GM23338 (cell line): ENCODE measurements around the gene DAPK1. TPM values are rescaled to one million over a fixed set of nuclear protein-coding genes. Genes with fewer than 3 reads are reported as not detected.

ENCODE experiments used
- ATAC-seq: fragments of 200-7000 bp; cut with Tn5 transposase; 3 replicates; pipeline ENCODE4 v1.9.1; 2020
- DNase-seq: peaks from one replicate; pipeline ENCODE4 v3.0.0-alpha.2; 2015; ENCODE audit warnings: low spot score
- H2AFZ ChIP-seq: fragments of 200-600 bp; sonication (generic); 2 replicates; pipeline ENCODE4 v1.8.0; 2016; ENCODE audit warnings: antibody characterized with exemption, mild to moderate bottlenecking, moderate library complexity
- H3F3A ChIP-seq: fragments of 200-600 bp; sonication (generic); replicated peaks from 2 replicates; pipeline ENCODE4 v1.8.0; 2017; ENCODE audit warnings: antibody characterized with exemption, mixed run types, low read depth
- H3K27ac ChIP-seq: fragments of 200-600 bp; sonication (generic); 2 replicates; pipeline ENCODE4 v1.6.1; 2016; ENCODE audit warnings: low read depth
- H3K27me3 ChIP-seq: fragments of 200-600 bp; sonication (generic); 2 replicates; pipeline ENCODE4 v1.8.0; 2016; ENCODE audit warnings: mild to moderate bottlenecking, mixed run types, moderate library complexity; ENCODE audit not compliant: insufficient read depth
- H3K36me3 ChIP-seq: fragments of 200-600 bp; sonication (generic); 2 replicates; pipeline ENCODE4 v1.8.0; 2016; ENCODE audit warnings: mild to moderate bottlenecking; ENCODE audit not compliant: insufficient read depth
- H3K4me1 ChIP-seq: fragments of 200-600 bp; sonication (generic); 2 replicates; pipeline ENCODE4 v1.8.0; 2016; ENCODE audit warnings: mild to moderate bottlenecking, moderate library complexity; ENCODE audit not compliant: insufficient read depth
- H3K4me2 ChIP-seq: fragments of 200-600 bp; sonication (generic); 2 replicates; pipeline ENCODE4 v1.7.1; 2017; ENCODE audit warnings: mixed run types
- H3K4me3 ChIP-seq: fragments of 200-600 bp; sonication (generic); 2 replicates; pipeline ENCODE4 v1.6.1; 2016; ENCODE audit warnings: mixed run types
- H3K79me2 ChIP-seq: fragments of 200-600 bp; sonication (generic); replicated peaks from 2 replicates; pipeline ENCODE4 v1.8.0; 2017; ENCODE audit warnings: mild to moderate bottlenecking; ENCODE audit not compliant: insufficient read depth
- H3K9me2 ChIP-seq: fragments of 200-600 bp; sonication (generic); 2 replicates; pipeline ENCODE4 v1.8.0; 2017; ENCODE audit not compliant: insufficient read depth
- H4K20me1 ChIP-seq: fragments of 200-600 bp; sonication (generic); replicated peaks from 2 replicates; pipeline ENCODE4 v1.8.0; 2017; ENCODE audit warnings: mild to moderate bottlenecking; ENCODE audit not compliant: insufficient read depth
- H3K27ac Mint-ChIP-seq: 2 replicates; pipeline ENCODE4 v1.8.0; 2020; ENCODE audit warnings: inconsistent platforms, mild to moderate bottlenecking, moderate library complexity, mixed read lengths
- H3K27me3 Mint-ChIP-seq: 3 replicates; pipeline ENCODE4 v1.8.0; 2022; ENCODE audit warnings: low read depth, mild to moderate bottlenecking, moderate library complexity, mixed read lengths, inconsistent platforms; ENCODE audit not compliant: insufficient read depth, poor library complexity
- H3K36me3 Mint-ChIP-seq: 3 replicates; pipeline ENCODE4 v1.8.0; 2021; ENCODE audit warnings: low read depth, mild to moderate bottlenecking, inconsistent platforms, moderate library complexity, mixed read lengths
- H3K4me1 Mint-ChIP-seq: 3 replicates; pipeline ENCODE4 v1.8.0; 2020; ENCODE audit warnings: mild to moderate bottlenecking, inconsistent platforms, mixed read lengths
- H3K4me3 Mint-ChIP-seq: 3 replicates; pipeline ENCODE4 v1.8.0; 2021; ENCODE audit warnings: moderate library complexity, mild to moderate bottlenecking, inconsistent platforms, mixed read lengths
- H3K9me3 Mint-ChIP-seq: 3 replicates; pipeline ENCODE4 v1.8.0; 2020; ENCODE audit warnings: moderate library complexity, mild to moderate bottlenecking, inconsistent platforms, mixed read lengths
- CTCF ChIP-seq, 2 experiments: fragments of 200-600 bp in 1 of 2; sonication (generic) in 1 of 2; conservative IDR thresholded peaks; 2 replicates each; pipeline versions ENCODE4 v1.5.1 to v1.6.1; 2016 to 2017; ENCODE audit warnings: antibody characterized with exemption in 2 of 2, low read depth in 2 of 2, mild to moderate bottlenecking in 2 of 2, moderate library complexity in 1 of 2
- EZH2 ChIP-seq: fragments of 200-600 bp; sonication (generic); IDR thresholded peaks from one replicate; pipeline ENCODE4 v1.8.0; 2017; ENCODE audit warnings: antibody characterized with exemption, mild to moderate bottlenecking, low read depth; ENCODE audit not compliant: unreplicated experiment
- EZH2phosphoT487 ChIP-seq: fragments of 200-600 bp; sonication (generic); IDR thresholded peaks from one replicate; pipeline ENCODE4 v1.8.1; 2018; ENCODE audit warnings: antibody characterized with exemption; ENCODE audit not compliant: unreplicated experiment
- JUNB ChIP-seq: IDR thresholded peaks from one replicate; pipeline ENCODE4 v1.6.1; 2016; ENCODE audit warnings: antibody characterized with exemption; ENCODE audit not compliant: unreplicated experiment
- STAT1 ChIP-seq: IDR thresholded peaks from one replicate; pipeline ENCODE4 v1.6.1; 2016; ENCODE audit warnings: antibody characterized with exemption; ENCODE audit not compliant: unreplicated experiment
- ZNF114 ChIP-seq: fragments of 250-450 bp; sonication (Bioruptor Pico); IDR thresholded peaks from 2 replicates; pipeline ENCODE4 v1.5.0; 2020; ENCODE audit warnings: mild to moderate bottlenecking, moderate library complexity
- polyA plus RNA-seq: library from polyadenylated mRNA; unstranded; fragments of >200 nt; fragmentation: Nextera tagmentation; extraction: Ambion mirVana; gene quantifications from 2 replicates; pipeline ENCODE4 v1.2.1, GENCODE V29; 2016
- total RNA-seq: library from RNA; depleted of rRNA; stranded (reverse); fragments of >200 nt; shearing (Covaris generic); gene quantifications from 2 replicates; pipeline ENCODE4 v1.2.3, GENCODE V29; 2014
- TF ChIP-seq, protein P1 (sequence below): fragments of 250-450 bp; sonication (Bioruptor Pico); IDR thresholded peaks from 2 replicates; pipeline ENCODE4 v1.5.0; 2020; ENCODE audit warnings: mild to moderate bottlenecking, moderate library complexity

The DAPK1 gene
- total and polyA plus RNA-seq, 2 experiments from 2014 or later = 37.0 to 134 TPM

DNA sequence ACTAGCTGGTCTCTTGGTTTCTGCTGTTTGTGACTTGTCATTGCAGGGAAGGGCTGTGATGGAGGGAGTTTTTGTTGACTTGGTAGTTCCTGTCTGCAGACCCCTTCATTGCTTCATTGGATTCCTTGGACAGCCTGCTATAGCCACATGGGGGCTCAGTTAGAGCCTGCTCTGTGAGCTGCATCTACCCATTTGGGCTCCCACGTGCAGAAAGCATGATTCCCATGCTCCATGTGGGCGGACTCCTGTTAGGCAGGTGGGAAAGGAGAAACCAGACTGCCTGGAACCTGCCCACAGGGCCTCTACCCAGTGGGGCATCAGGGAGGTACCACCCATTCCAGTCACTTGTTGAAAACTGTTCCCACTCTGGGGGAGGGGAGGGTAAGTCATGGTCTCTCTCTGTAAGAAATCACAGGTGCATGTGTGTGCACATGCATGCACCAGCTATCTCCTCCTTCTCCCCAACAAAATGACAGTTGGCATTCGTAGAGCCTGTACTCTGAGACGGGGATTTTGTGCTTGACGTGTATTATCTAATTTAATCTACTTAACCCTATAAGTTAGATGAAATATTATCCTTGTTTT is 61.0 kb downstream of the DAPK1 start (continued):
- TF ChIP-seq, protein P1, sequence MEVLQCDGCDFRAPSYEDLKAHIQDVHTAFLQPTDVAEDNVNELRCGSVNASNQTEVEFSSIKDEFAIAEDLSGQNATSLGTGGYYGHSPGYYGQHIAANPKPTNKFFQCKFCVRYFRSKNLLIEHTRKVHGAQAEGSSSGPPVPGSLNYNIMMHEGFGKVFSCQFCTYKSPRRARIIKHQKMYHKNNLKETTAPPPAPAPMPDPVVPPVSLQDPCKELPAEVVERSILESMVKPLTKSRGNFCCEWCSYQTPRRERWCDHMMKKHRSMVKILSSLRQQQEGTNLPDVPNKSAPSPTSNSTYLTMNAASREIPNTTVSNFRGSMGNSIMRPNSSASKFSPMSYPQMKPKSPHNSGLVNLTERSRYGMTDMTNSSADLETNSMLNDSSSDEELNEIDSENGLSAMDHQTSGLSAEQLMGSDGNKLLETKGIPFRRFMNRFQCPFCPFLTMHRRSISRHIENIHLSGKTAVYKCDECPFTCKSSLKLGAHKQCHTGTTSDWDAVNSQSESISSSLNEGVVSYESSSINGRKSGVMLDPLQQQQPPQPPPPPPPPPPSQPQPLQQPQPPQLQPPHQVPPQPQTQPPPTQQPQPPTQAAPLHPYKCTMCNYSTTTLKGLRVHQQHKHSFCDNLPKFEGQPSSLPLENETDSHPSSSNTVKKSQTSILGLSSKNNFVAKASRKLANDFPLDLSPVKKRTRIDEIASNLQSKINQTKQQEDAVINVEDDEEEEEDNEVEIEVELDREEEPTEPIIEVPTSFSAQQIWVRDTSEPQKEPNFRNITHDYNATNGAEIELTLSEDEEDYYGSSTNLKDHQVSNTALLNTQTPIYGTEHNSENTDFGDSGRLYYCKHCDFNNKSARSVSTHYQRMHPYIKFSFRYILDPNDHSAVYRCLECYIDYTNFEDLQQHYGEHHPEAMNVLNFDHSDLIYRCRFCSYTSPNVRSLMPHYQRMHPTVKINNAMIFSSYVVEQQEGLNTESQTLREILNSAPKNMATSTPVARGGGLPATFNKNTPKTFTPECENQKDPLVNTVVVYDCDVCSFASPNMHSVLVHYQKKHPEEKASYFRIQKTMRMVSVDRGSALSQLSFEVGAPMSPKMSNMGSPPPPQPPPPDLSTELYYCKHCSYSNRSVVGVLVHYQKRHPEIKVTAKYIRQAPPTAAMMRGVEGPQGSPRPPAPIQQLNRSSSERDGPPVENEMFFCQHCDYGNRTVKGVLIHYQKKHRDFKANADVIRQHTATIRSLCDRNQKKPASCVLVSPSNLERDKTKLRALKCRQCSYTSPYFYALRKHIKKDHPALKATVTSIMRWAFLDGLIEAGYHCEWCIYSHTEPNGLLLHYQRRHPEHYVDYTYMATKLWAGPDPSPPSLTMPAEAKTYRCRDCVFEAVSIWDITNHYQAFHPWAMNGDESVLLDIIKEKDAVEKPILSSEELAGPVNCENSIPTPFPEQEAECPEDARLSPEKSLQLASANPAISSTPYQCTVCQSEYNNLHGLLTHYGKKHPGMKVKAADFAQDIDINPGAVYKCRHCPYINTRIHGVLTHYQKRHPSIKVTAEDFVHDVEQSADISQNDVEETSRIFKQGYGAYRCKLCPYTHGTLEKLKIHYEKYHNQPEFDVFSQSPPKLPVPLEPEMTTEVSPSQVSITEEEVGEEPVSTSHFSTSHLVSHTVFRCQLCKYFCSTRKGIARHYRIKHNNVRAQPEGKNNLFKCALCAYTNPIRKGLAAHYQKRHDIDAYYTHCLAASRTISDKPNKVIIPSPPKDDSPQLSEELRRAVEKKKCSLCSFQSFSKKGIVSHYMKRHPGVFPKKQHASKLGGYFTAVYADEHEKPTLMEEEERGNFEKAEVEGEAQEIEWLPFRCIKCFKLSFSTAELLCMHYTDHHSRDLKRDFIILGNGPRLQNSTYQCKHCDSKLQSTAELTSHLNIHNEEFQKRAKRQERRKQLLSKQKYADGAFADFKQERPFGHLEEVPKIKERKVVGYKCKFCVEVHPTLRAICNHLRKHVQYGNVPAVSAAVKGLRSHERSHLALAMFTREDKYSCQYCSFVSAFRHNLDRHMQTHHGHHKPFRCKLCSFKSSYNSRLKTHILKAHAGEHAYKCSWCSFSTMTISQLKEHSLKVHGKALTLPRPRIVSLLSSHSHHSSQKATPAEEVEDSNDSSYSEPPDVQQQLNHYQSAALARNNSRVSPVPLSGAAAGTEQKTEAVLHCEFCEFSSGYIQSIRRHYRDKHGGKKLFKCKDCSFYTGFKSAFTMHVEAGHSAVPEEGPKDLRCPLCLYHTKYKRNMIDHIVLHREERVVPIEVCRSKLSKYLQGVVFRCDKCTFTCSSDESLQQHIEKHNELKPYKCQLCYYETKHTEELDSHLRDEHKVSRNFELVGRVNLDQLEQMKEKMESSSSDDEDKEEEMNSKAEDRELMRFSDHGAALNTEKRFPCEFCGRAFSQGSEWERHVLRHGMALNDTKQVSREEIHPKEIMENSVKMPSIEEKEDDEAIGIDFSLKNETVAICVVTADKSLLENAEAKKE (CRISPR knock-in tag) = no peak
- TF ChIP-seq EZH2 (no peak), ZNF114 (CRISPR knock-in tag) (no peak), STAT1 (no peak), JUNB (no peak)

DNA sequence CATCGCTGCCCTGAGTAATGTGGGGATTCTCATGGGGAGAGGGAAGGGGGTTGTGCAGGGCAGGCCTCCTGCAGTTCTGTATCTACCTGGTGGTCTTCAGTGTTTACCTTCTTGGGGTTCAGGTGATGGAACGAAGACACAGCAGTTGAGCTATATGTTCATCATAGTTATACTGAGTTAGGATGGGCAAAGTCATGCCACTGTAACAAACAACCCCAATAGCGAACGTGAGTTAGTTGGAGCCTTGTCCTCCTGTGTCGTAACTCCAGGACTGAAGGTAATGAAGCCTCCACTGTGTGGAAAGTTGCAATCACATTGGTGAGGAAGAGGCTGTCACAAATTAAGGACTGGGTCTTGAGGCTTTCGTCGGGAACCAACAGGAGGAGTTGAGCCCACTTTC is 64.4 kb downstream of the DAPK1 start:
- Mint-ChIP-seq H3K36me3 (peaks cover 45% of the 10 kb centered on the region), H3K4me3 (no peak overlapping the region), H3K27ac (no peak overlapping the region), H3K9me3 (no peaks in the 10 kb centered on the region; the same call in 1 of the 3 replicates), H3K27me3 (peaks cover under 1% of the 10 kb centered on the region), H3K4me1 (peaks cover 21% of the 10 kb centered on the region)
- H3K4me2 ChIP-seq = no peak overlapping the region
- H3K4me1 ChIP-seq = peaks cover 9% of the 10 kb centered on the region
- DNase-seq (no peak), ATAC-seq (no peak)
- no peak overlapping the region for H3K4me3 ChIP-seq
- H3K27me3 ChIP-seq = no peaks in the 10 kb centered on the region
- H2AFZ ChIP-seq = no peak overlapping the region
- H3K27ac ChIP-seq = no peak overlapping the region
- no peaks in the 10 kb centered on the region for H3F3A ChIP-seq
- no peaks in the 10 kb centered on the region for H3K9me2 ChIP-seq
- peaks cover 91% of the 10 kb centered on the region for H3K79me2 ChIP-seq
- H3K36me3 ChIP-seq = no peaks in the 10 kb centered on the region
- H4K20me1 ChIP-seq = peaks cover 59% of the 10 kb centered on the region
- TF ChIP-seq, protein P1 (CRISPR knock-in tag) = no peak
- TF ChIP-seq STAT1 = no peak
- TF ChIP-seq CTCF (conservative IDR thresholded peaks at IDR 0.05; ENCODE audit: low read depth in 2 of 2) = no peak
- TF ChIP-seq EZH2phosphoT487 = no peak
